HCEC 1CT (cell line): ENCODE measurements around the gene TRMO.
"Not testable (repeated sequence)": the region's sequence is repeated elsewhere in the genome, so short reads cannot be mapped to it uniquely, and the experiment has no call there.

Source experiments
- DNase-seq: peaks from one replicate; pipeline ENCODE4 v3.0.0-alpha.2; 2017

TRMO gene

GRCh38 chr9:97921959-97922724, at the start of gene TRMO:
TRMO (minus strand) TSS chr9:97922500; CDS start chr9:97922493, 7 bp downstream.
- DNase-seq: peak; percentile 95

GRCh38 chr9:97970165-97970564, 47.9 kb upstream of the TRMO start:
- no peak for DNase-seq

GRCh38 chr9:97969014-97969413, 46.7 kb upstream of the TRMO start:
- no peak for DNase-seq

GRCh38 chr9:97966493-97966892, 44.2 kb upstream of the TRMO start:
- no peak for DNase-seq

GRCh38 chr9:97964901-97965300, 42.6 kb upstream of the TRMO start:
- no peak for DNase-seq

- no peak for DNase-seq
These were observed 40.9 kb upstream of the TRMO start for GRCh38 chr9:97963232-97963631.

- DNase-seq: no peak
These were observed 40.3 kb upstream of the TRMO start for GRCh38 chr9:97962575-97962974.

- DNase-seq: no peak
These were observed 39.8 kb upstream of the TRMO start for GRCh38 chr9:97962136-97962535.

- no peak for DNase-seq
These were observed 39.1 kb upstream of the TRMO start for GRCh38 chr9:97961361-97961760.

- DNase-seq: not testable (repeated sequence)
These were observed 38.5 kb upstream of the TRMO start for GRCh38 chr9:97960678-97961328.

GRCh38 chr9:97959585-97959984, 37.3 kb upstream of the TRMO start:
- no peak for DNase-seq

- peak; percentile 80 for DNase-seq
These were observed 36.7 kb upstream of the TRMO start for GRCh38 chr9:97958812-97959511.

GRCh38 chr9:97956331-97956730, 34.0 kb upstream of the TRMO start:
- DNase-seq: no peak

- DNase-seq: peak; percentile 14
These were observed 32.3 kb upstream of the TRMO start for GRCh38 chr9:97954550-97954989.

- DNase-seq: not testable (repeated sequence)
These were observed 28.6 kb upstream of the TRMO start for GRCh38 chr9:97950873-97951272.

- DNase-seq: not testable (repeated sequence)
These were observed 24.8 kb upstream of the TRMO start for GRCh38 chr9:97947094-97947493.

GRCh38 chr9:97945470-97945869, 23.2 kb upstream of the TRMO start:
- not testable (repeated sequence) for DNase-seq

GRCh38 chr9:97944612-97945011, 22.3 kb upstream of the TRMO start:
- DNase-seq: no peak

- DNase-seq: no peak
These were observed 21.1 kb upstream of the TRMO start for GRCh38 chr9:97943308-97943855.

- DNase-seq: no peak
These were observed 19.0 kb upstream of the TRMO start for GRCh38 chr9:97941323-97941722.

GRCh38 chr9:97940741-97941140, 18.4 kb upstream of the TRMO start:
- no peak for DNase-seq

GRCh38 chr9:97940233-97940632, 17.9 kb upstream of the TRMO start:
- DNase-seq: no peak

- DNase-seq: no peak
These were observed 15.9 kb upstream of the TRMO start, which contains the start of gene HEMGN for GRCh38 chr9:97938081-97938644. HEMGN (minus strand) TSS chr9:97938172; CDS start chr9:97938136, 36 bp downstream.
